WTC11 (cell line): Measurements from ENCODE around the gene OSM. TPM values are rescaled to one million over a fixed set of nuclear protein-coding genes. Genes with fewer than 3 reads are reported as not detected.

Experiments used
- ATAC-seq: fragments of 200-7000 bp; cut with Tn5 transposase; 2 replicates; pipeline ENCODE4 v1.10.0; 2021; ENCODE audit warnings: mild to moderate bottlenecking, moderate library complexity
- CTCF ChIA-PET: fragments of 300-600 bp; sonication (Branson Sonifier 250); formaldehyde crosslinking; loops from one replicate; lab custom pipeline; 2021; ENCODE audit warnings: antibody characterized with exemption; lab: Charles Lee
- POLR2A ChIA-PET: fragments of 350-600 bp; sonication (Branson Sonifier 250); formaldehyde crosslinking; loops from one replicate; lab custom pipeline; 2021; ENCODE audit warnings: antibody characterized with exemption; lab: Charles Lee
- DNase-seq: peaks from one replicate; pipeline ENCODE4 v3.0.0; 2021; ENCODE audit warnings: low spot score
- H3K27ac Mint-ChIP-seq: 2 replicates; pipeline ENCODE4 v1.8.0; 2021; ENCODE audit warnings: mixed read lengths
- H3K27me3 Mint-ChIP-seq: 2 replicates; pipeline ENCODE4 v1.8.0; 2021; ENCODE audit warnings: low read depth, mild to moderate bottlenecking, moderate library complexity, mixed read lengths
- H3K36me3 Mint-ChIP-seq: 2 replicates; pipeline ENCODE4 v1.8.0; 2021; ENCODE audit warnings: mixed read lengths
- H3K4me1 Mint-ChIP-seq: 2 replicates; pipeline ENCODE4 v1.8.0; 2022; ENCODE audit warnings: mixed read lengths
- H3K4me3 Mint-ChIP-seq: 2 replicates; pipeline ENCODE4 v1.8.0; 2021; ENCODE audit warnings: mild to moderate bottlenecking, moderate library complexity, mixed read lengths
- H3K9me3 Mint-ChIP-seq: 2 replicates; pipeline ENCODE4 v1.8.0; 2021; ENCODE audit warnings: mixed read lengths
- CBFB ChIP-seq: sonication (generic); formaldehyde crosslinking; IDR thresholded peaks from 2 replicates; pipeline ENCODE4 v1.8.1; 2022; ENCODE audit warnings: mild to moderate bottlenecking, low read depth, missing genetic modification reagents
- CREB1 ChIP-seq: sonication (generic); formaldehyde crosslinking; IDR thresholded peaks from 2 replicates; pipeline ENCODE4 v1.8.0; 2023; ENCODE audit warnings: mild to moderate bottlenecking, missing genetic modification reagents
- EMX1 ChIP-seq: fragments of 250-450 bp; sonication (Bioruptor Pico); IDR thresholded peaks from 2 replicates; pipeline ENCODE4 v1.8.0; 2021; ENCODE audit warnings: mild to moderate bottlenecking
- HMGXB4 ChIP-seq: sonication (generic); formaldehyde crosslinking; IDR thresholded peaks from 2 replicates; pipeline ENCODE4 v1.8.1; 2023; ENCODE audit warnings: mild to moderate bottlenecking, moderate library complexity, missing genetic modification reagents
- MAX ChIP-seq: sonication (generic); formaldehyde crosslinking; IDR thresholded peaks from 2 replicates; pipeline ENCODE4 v1.8.0; 2022; ENCODE audit warnings: mild to moderate bottlenecking, missing genetic modification reagents
- MXD4 ChIP-seq: fragments of 250-450 bp; sonication (Bioruptor Pico); IDR thresholded peaks from 2 replicates; pipeline ENCODE4 v1.8.0; 2021; ENCODE audit warnings: mild to moderate bottlenecking, moderate library complexity, borderline replicate concordance
- NR3C1 ChIP-seq: sonication (generic); formaldehyde crosslinking; conservative IDR thresholded peaks from 2 replicates; pipeline ENCODE4 v1.8.1; 2023; ENCODE audit warnings: low read depth, mild to moderate bottlenecking, missing genetic modification reagents
- OVOL2 ChIP-seq: fragments of 250-450 bp; sonication (Bioruptor Pico); IDR thresholded peaks from 2 replicates; pipeline ENCODE4 v1.9.0; 2021; ENCODE audit warnings: mild to moderate bottlenecking, borderline replicate concordance
- STAT6 ChIP-seq: sonication (generic); formaldehyde crosslinking; conservative IDR thresholded peaks from 2 replicates; pipeline ENCODE4 v1.8.1; 2023; ENCODE audit warnings: mild to moderate bottlenecking, low read depth, missing genetic modification reagents, moderate library complexity
- USF1 ChIP-seq: sonication (generic); formaldehyde crosslinking; IDR thresholded peaks from 2 replicates; pipeline ENCODE4 v1.8.0; 2022; ENCODE audit warnings: mild to moderate bottlenecking, missing genetic modification reagents
- ZBTB21 ChIP-seq: sonication (generic); formaldehyde crosslinking; IDR thresholded peaks from 2 replicates; pipeline ENCODE4 v1.8.1; 2023; ENCODE audit warnings: mild to moderate bottlenecking, missing genetic modification reagents, borderline replicate concordance
- ZNF138 ChIP-seq: sonication (generic); formaldehyde crosslinking; conservative IDR thresholded peaks from 2 replicates; pipeline ENCODE4 v1.8.1; 2022; ENCODE audit warnings: mild to moderate bottlenecking, moderate library complexity, missing genetic modification reagents
- ZNF219 ChIP-seq: sonication (generic); formaldehyde crosslinking; IDR thresholded peaks from 2 replicates; pipeline ENCODE4 v1.8.0; 2023; ENCODE audit warnings: missing genetic modification reagents, mild to moderate bottlenecking, borderline replicate concordance
- ZNF232 ChIP-seq: sonication (generic); formaldehyde crosslinking; IDR thresholded peaks from 2 replicates; pipeline ENCODE4 v1.8.0; 2022; ENCODE audit warnings: mild to moderate bottlenecking, missing genetic modification reagents
- ZNF263 ChIP-seq: sonication (generic); formaldehyde crosslinking; IDR thresholded peaks from 2 replicates; pipeline ENCODE4 v1.8.1; 2022; ENCODE audit warnings: low read depth, mild to moderate bottlenecking, moderate library complexity, missing genetic modification reagents
- ZNF416 ChIP-seq: fragments of 250-450 bp; sonication (Bioruptor Pico); IDR thresholded peaks from 2 replicates; pipeline ENCODE4 v1.9.0; 2021; ENCODE audit warnings: mild to moderate bottlenecking, inconsistent platforms
- ZNF425 ChIP-seq: fragments of 250-450 bp; sonication (Bioruptor Pico); conservative IDR thresholded peaks from 2 replicates; pipeline ENCODE4 v1.9.0; 2021; ENCODE audit warnings: mild to moderate bottlenecking
- ZNF671 ChIP-seq: fragments of 250-450 bp; sonication (Bioruptor Pico); IDR thresholded peaks from 2 replicates; pipeline ENCODE4 v1.8.0; 2021; ENCODE audit warnings: mild to moderate bottlenecking
- total RNA-seq: library from RNA; stranded (reverse); gene quantifications from 3 replicates; pipeline ENCODE4 v1.2.3, GENCODE V29; 2021

The OSM gene
- total RNA-seq, 1 experiment from 2014 or later, result not detected

- Mint-ChIP-seq H3K27me3 (no peaks in the 10 kb centered on the region; the same call in 1 of the 2 replicates), H3K9me3 (no peaks in the 10 kb centered on the region), H3K4me3 (no peak overlapping the region; the same call in 1 of the 2 replicates), H3K36me3 (peaks cover 6% of the 10 kb centered on the region; the same call in 1 of the 2 replicates), H3K4me1 (peaks cover 42% of the 10 kb centered on the region), H3K27ac (no peak overlapping the region; the same call in 1 of the 2 replicates)
- ATAC-seq (peak; percentile 78), DNase-seq (peak; percentile 50)
- TF ChIP-seq ZNF671 (CRISPR knock-in tag) (no peak), ZBTB21 (CRISPR knock-in tag) (no peak), CREB1 (CRISPR knock-in tag) (no peak), ZNF425 (CRISPR knock-in tag) (no peak), EMX1 (CRISPR knock-in tag) (no peak), ZNF263 (CRISPR knock-in tag) (peak; percentile 56; the same call in 1 of the 2 replicates), MXD4 (CRISPR knock-in tag) (no peak), ZNF219 (no peak), MAX (CRISPR knock-in tag) (peak; percentile 19; the same call in 1 of the 2 replicates), ZNF138 (CRISPR knock-in tag) (no peak), STAT6 (CRISPR knock-in tag) (no peak), ZNF232 (CRISPR knock-in tag) (no peak), NR3C1 (no peak)
- ChIA-PET CTCF (interaction anchor here (0.9 to 2.9 kb wide), 4 partner anchors 17 to 131 kb away, joined by 3 to 22 read pairs (median 8); no protein-coding TSS in a partner anchor), POLR2A (no interaction called here)
Measured at GRCh38 chr22:30238661-30239487, 27.8 kb downstream of the OSM start.

- no peak overlapping the region for H3K4me3 Mint-ChIP-seq
- CTCF ChIA-PET, result interaction anchor here (0.9 to 2.9 kb wide), 4 partner anchors 17 to 130 kb away, joined by 3 to 22 read pairs (median 8); no protein-coding TSS in a partner anchor
- TF ChIP-seq USF1 (CRISPR knock-in tag), result no peak
- TF ChIP-seq OVOL2 (CRISPR knock-in tag), result no peak
- TF ChIP-seq ZNF232 (CRISPR knock-in tag), result no peak
- no peak for TF ChIP-seq ZBTB21 (CRISPR knock-in tag)
- no peak for TF ChIP-seq HMGXB4 (CRISPR knock-in tag)
- no peak for TF ChIP-seq ZNF416 (CRISPR knock-in tag)
- TF ChIP-seq CBFB (CRISPR knock-in tag), result no peak
- ATAC-seq, result no peak
- POLR2A ChIA-PET, result no interaction called here
- H3K27ac Mint-ChIP-seq, result no peak overlapping the region
- H3K4me1 Mint-ChIP-seq, result peaks cover 45% of the 10 kb centered on the region
- H3K9me3 Mint-ChIP-seq, result no peaks in the 10 kb centered on the region
- no peaks in the 10 kb centered on the region; the same call in 1 of the 2 replicates for H3K36me3 Mint-ChIP-seq
- DNase-seq, result no peak
- H3K27me3 Mint-ChIP-seq, result no peaks in the 10 kb centered on the region; the same call in 1 of the 2 replicates
Measured at GRCh38 chr22:30238136-30238535, 28.5 kb downstream of the OSM start.
